ENCODE results near the gene BTN1A1.
A peak's percentile ranks its signal among the peaks of the same experiment; 100 is the strongest.
"Not testable (repeated sequence)": the region's sequence is repeated elsewhere in the genome, so short reads cannot be mapped to it uniquely, and the experiment has no call there.

BTN1A1 gene

DNA sequence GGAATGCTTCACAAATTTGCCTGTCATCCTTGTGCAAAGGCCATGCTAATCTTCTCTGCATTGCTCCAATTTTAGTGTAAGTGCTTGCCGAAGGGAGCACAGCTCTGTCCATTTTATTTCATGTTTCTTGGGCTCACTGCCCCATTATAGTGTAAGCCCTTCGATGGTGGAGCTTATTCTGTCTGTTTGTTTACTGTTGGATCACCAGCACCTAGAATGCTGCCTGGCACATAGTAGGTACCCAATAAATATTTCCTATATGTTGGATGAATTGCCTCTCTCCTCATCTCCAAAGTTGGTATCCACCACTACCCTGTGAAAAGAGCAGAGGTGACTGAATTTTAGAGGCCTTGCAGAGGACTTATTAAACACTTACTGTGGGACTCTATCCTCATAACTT, 19.3 kb downstream of the BTN1A1 start:
- DNase-seq = no peak

DNA sequence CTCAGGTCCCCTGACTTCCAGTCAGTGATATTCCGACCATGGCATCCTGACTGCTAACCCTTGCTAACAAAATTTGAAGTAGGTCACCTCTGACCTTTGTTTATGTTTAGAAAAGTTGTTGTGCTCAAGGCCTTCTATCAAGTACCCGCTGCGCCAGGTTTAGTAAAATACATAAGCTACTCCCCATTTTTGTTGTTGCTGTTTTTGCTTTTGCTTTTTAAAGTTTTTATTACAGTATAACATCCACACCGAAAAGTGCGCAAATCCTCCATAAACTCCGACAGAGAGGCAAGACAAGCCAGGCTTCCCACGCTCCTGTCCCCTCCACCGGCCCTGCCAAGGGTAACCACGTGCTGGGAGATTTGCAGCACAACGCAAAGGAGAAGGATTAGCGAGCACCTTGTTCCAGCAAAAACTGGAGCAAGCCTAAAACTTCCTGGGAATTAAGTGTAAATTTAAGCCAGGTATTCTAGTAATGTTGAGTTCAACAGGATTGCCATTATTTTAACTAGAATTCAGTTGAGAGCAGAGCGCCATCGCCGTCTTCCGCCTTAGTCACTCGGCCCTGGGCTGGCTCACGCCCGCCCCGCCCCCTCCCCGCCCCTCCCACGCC, 20.2 kb downstream of the BTN1A1 start:
- DNase-seq = peak; percentile 71

DNA sequence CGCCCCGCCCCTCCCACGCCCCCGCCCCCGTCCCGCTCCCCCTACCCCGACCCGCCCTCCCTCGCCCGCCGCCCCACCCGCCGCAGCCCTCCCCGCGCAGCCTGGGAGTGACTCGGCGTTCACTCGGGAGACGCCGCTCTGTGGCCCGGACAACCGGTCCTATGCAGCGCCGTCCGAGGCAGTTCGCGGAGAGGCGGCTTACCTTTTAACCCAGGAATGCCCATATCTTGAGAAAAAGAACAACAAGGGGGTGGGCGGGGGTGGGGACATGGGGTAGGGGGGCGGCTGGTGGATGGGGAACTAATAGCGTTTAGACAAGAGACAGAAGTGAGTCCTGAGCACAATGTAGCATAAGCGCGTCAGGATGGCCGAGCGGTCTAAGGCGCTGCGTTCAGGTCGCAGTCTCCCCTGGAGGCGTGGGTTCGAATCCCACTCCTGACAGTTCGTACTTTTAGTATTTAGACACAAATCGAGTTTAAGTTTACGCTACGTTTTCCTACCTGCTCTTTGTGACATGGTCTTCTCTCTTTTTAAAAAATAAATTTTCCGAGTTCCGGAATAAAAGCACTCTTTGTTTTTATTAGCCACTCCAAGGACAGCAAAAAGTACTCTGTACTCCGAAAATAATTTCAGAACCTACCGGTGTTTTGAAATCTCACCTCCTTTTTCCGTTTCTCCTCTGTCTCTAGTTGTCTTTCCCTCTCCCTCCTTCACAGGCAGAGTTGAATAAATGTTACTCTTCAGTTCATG, 20.9 kb downstream of the BTN1A1 start:
- peak; percentile 82 for DNase-seq

DNA sequence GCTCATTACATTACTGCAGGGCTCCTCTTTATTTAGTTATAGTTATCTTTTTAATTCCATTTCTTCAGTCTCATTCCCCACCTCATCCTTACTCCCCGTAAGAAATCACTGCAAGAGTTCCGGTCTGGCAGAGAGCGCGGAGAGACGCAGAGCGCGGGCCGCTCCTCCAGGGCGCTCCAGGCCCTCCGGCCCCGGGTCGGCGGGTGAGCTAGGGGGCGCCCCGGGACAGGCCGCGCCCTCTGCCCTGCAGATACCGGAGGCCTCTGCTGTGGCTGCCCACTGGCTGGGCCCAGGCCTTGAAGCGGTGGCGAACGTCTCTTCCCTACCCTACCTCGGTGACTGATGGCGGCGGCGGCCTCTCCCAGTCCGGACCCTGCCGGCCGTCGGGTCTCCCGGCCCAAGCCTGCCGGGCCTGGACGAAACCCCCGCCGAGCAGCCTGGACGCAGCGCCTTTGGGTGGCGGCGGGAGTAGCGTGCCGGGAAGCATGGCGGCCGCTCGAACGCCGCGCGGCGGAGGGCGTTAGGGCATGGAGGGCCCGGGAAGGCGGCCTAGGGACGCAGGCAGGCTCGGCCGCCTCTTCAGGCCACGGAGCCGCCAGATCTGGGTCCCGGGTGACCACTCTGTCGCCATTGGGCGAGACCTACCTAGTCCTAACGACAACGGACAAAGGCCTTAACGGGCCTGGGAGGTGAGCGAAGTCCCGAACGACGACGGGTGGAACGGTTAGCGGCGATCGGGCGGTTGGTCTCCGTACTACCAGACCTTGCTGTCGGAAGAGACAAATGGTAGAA, 21.7 kb downstream of the BTN1A1 start:
- DNase-seq = peak; percentile 82

DNA sequence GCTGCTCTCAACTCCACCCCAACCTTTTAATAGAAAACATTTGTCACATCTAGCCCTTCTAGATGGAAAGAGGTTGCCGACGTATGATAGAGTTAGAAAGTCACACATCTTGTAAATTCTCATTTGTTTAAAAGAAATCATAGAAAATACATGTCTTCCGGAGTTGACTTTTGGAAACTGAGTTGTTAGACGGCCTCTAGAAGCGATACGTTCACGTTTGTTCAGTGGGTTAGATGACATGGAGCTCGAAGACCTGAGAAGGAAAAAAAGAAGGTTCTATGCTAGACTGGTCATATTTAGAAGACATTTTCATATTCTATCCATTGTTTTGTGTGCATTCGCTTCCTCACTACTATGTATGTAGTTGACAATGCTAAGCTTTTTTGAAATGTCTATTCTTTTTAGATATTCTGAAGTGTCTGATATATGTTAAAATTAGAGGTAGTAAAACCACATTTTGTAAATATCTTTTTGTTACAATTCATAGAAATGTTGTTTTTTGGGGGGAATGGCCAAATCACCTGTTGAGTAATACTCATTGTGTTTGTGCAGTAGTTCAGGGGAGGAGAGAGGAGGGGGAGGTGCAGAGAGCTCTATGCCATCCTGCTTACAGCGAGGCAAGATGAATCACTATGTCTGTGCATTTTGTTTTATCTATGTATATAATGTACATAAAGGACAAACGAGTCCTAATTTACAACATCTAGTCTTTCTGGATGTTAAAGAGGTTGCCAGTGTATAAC, 22.6 kb downstream of the BTN1A1 start:
- peak; percentile 54 for DNase-seq

DNA sequence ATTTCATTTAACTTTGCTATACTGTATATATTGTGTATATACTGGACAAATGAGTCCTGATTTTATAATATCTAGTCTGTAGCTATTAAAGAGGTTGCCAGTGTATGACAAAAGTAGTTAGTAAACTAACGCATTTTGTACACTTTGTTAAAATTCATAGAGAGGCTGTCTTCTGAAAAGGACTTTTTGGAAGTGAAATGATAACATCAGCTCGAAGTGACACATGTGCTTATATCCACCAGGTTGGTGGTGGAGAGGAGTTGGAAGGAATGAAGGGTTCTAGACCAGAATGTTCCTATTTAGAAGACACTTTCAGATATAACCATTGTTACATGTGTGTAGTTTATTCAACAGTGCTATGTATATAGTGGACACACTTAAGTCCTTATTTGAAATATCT, 24.2 kb downstream of the BTN1A1 start:
- not testable (repeated sequence) for DNase-seq

DNA sequence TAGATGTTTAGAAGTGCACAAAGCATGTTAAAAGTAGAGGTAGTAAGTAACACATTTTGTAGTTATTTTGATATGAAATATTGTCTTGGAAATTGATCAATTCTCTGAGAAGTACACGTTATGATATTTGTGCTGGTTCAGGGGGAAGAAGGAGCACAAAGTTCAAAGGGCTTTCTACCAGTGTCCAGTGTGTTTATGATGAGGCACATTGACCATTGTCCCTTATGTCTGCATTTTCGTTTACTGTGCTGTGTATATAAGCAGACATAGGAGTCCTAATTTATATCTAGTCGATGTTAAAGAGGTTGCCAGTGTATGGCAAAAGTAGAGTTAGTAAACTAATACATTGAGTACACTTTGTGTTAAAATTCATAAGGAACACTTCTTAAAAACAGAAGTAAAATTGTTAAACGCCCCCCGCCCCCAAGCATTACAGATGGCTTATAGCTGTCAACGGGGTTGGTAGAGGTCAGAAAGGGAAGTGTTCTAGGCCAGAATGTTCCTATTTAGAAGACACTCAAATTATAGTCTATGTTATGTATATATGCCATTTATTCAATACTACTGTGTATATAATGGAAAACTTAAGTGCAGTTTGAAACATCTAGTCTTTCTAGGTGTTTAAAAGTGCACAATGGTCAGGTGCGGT, 24.7 kb downstream of the BTN1A1 start:
- no peak for DNase-seq

DNA sequence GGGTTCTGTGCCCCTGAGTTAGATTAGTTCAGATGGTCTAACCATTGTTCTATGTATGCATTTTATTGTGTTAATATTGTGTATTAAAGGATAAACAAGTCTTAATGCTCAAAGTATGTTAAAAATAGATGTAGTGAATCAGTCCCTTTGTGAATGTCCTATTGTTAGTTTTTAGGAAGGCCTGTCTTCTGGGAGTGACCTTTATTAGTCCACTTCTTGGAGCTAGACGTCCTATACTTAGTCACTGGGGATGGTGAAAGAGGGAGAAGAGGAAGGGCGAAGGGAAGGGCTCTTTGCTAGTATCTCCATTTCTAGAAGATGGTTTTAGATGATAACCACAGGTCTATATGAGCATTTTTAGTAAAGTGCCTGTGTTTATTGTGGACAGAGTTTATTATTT, 25.7 kb downstream of the BTN1A1 start:
- no peak for DNase-seq

DNA sequence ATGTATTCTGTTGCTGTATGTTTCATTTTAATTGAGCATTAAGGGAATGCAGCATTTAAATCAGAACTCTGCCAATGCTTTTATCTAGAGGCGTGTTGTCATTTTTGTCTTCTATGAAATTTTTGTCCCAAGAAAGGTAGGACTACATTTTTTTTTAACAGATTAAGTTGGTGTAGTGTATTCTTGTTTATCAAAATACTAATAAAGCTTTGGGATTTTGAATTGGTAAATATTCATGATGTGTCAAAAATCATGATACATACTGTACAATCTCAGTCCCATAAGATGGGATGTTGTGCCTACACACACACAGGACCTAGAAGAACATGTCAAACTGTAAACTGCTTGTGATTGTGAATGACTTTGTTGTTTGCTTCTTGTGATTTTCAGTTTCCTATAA, 26.8 kb downstream of the BTN1A1 start:
- no peak for DNase-seq

DNA sequence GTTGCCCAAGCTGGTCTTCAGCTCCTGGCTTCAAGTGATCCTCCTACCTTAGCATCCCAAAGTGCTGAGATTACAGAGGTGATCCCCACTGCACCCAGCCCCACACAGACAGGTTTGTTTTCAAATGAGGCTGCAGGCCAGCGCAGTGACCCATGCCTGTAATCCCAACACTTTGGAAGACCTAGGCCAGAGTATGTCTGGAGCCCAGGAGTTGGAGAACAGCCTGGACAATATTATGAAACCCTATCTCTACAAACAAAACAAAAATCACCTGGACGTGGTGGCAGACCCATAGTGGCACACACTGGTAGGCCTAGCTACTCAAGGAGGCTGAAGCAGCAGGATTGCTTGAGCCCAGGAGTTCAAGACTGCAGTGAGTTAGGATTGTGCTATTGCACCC, 30.1 kb downstream of the BTN1A1 start:
- no peak for DNase-seq

DNA sequence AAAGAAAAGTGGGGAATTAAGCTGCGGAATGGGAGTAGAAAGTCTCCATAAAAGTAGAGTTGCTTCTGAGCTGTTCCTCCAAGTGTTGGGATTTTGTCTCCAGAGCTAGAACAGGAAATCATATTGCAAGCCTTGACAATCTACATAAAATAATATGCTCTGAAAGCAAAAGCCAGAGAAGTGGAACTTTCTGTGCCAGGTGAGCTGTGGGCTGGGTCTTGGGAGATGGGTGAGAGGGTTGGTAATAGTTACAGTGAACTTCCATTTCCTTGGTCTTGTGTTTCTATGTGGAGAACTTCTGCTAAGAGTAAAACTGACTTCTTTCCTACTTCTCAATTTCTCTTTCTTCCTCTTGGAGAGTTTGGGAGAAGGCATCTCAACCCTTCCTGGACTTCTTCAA, 31.8 kb downstream of the BTN1A1 start:
- no peak for DNase-seq

DNA sequence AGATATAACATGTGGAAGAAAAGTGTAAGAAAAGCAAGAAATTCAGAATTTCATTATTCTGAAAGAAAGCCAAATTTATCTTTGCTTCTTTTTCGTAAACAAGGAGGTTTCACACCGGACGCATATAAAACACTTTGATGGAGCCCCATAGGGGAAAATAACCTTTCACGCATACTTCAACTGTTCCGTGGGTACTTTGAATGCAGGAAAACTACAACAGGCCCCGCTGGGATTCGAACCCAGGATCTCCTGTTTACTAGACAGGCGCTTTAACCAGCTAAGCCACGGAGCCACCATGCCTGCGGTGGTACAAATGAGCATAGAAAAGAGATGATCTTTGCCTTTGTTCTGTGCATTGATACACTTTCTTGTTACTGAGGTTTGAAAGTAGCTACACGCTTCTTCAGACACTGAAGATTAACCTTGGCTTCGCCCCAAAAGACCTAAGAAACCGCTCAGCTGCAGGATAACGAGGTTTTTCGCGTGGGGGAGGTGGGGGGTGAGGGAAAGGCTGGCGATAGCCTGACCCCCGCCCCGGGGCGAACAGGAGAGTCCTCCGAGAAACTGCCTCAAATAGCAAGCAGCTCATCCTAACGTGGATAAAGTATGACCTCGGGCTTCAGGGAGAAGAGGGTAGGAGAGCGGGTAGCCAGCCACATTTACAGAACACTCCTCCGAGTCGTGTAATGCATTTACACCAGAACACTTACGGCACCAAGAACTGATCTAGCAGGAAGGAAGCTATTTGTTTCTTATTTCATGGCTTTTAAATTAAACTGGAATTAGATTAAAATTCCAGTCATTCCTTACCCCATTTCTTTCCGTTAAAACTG, 32.8 kb downstream of the BTN1A1 start:
- DNase-seq = peak; percentile 93

DNA sequence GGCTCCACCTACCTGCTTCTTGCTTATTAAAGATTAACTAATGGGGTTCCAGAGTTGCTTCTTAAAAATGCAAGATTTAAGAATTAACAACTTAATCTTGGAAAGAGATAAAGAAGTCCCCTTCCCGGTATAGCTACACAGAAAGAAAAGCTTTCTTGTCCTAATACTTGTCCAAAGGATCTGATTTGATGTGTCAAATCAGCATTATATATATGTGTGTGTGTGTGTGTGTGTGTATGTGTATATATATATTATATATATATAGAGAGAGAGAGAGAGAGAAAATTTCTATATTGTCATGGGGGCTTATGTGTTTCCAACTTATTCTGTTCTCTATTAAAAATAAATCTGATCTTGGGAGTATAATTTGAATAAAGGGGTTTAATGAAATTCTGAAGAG, 33.4 kb downstream of the BTN1A1 start:
- DNase-seq = no peak

DNA sequence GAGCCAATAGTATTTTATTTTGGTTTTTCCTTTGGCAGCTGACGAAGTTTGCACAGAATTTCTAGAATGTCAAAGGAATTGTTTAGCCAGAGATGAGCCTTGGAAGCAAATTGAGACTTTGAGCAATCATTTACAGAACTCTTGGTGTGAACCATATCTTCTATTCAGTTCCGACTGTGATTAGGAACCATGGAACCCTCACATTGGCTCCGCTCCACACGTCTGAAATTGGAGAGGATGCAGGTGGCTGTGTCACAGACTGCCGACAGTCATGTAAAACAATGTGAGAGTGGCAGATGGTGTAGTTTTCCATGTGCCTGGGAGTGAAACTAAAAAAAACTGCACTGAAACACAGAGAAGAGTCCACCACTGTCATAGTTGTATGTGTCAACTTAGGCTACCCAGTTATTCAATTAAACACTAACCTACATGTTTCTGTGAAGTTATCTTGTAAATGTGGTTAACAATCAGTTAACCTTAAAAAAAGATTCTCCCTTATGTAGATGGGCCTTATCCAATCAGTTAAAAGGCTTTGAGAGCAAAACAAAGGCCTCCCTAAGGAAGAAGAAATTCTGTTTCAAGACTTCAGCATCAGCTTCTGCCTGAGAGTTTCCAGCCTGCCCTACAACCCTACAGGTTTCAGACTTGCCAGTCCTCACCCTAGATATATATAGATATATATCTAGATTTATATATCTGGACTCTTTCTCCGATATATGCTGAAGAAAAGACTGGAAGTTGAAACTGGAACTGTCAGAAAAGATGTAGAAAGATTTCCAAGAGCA, 34.8 kb downstream of the BTN1A1 start:
- DNase-seq = no peak

DNA sequence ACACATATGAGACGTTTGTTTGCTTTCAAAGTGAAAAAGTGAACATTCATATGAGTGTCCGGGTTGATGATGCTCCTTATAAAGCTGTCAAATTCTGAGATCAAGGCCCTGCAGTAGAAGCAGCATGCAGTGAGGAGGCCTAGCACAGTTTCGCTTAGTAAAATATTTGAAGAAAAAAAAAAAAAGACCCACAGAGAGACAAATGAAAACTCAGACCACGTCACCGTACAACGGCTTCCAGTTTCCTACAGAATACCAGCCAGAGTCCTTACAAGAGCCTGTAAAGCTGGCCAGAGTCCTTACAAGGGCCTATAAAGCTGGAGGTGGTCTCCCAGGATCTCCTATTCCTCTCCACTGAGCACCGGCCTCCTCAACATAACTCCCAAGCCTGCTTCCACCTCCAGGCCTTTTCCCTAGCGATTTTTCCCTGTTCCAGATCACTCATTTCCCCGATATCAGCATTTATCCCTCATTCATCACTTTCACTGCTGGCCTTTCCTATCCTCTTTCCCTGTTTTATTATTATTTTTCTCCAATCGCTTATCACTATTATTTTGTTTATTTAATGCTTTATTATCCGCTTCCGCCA, 36.6 kb downstream of the BTN1A1 start:
- peak; percentile 63 for DNase-seq

DNA sequence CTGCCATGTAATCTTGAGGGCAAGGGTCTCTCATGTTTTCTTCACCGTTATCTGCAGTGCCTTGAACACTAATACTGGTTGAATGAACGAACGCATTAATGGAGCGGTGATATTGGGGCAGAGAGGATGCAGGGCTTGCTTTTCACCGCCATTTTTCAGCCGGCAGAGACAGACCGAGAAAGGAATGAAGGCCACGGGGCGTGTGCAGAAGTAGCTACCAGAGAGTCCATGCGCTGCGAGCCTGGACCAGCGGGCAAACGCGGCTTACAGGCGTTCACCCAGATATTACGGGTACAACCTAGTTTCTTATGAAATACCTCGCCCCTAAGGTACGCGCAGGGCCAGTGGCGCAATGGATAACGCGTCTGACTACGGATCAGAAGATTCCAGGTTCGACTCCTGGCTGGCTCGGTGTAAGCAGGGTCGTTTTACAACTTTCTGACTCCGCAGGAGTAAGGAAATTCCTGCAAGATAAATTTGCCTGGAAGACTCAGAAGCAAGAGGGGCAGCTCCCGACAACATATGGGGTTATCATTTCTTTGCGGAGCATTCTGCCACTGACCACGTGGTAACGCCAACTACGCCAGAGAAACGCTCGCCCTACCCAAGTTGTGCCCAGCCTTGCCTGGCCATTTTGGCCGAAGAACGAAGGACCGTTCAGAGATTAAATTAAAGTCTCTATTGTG, 37.2 kb downstream of the BTN1A1 start:
- peak; percentile 95 for DNase-seq

DNA sequence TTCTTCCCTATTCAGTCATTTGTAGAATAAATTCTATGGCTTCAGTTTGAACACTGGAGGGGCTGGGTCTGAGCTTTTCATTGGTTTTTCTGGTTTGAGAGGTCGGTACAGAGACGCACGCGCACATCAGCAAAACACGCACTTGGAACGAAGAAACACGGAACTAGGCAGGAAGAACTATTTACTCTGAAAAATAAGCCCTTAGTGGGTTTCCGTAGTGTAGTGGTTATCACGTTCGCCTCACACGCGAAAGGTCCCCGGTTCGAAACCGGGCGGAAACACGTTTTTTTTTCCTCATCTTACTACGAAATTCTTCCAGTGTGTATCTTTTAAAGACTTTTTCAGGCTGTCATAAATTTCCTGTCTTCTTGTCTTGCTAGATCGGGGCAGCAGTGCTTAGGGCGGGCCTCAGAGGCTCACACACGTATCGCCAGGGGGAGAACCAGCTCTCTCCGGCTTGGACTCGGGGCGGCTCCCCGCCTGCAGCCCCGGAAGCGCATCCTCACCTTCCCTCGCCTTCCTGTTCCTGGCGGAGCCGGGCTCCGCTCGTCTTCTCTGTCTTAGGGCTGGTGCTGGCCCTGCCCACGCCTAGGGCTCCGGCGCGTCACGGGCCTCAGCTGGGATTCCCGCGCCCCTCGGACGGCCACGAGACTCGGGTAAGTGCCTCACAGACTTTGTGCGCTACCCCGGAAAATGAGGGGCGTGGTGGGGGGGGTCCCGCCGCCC, 37.9 kb downstream of the BTN1A1 start, which contains the start of gene HMGN4:
TSS of gene HMGN4 (plus strand) at position 521 of the 726 bp plus-strand sequence. CDS start 6,841 bp downstream, outside the sequence.
- DNase-seq = peak; percentile 95

DNA sequence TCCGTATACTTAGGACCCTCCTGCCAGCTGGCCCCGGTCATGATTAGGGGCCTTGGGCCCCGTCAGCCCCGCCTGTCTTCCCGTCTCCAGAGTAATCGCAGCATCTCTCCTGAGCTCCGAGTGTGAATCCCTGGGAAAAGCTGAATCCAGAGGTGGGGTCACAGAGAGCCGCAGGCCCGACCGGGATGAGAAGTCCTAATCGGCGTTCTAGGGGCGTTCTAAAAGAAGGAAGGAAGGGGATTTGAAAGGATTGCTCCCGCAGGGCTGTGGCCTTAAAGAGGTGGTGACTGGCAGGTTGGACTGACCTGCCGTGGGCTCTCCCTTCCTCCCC, 38.4 kb downstream of the BTN1A1 start:
- peak; percentile 35 for DNase-seq

DNA sequence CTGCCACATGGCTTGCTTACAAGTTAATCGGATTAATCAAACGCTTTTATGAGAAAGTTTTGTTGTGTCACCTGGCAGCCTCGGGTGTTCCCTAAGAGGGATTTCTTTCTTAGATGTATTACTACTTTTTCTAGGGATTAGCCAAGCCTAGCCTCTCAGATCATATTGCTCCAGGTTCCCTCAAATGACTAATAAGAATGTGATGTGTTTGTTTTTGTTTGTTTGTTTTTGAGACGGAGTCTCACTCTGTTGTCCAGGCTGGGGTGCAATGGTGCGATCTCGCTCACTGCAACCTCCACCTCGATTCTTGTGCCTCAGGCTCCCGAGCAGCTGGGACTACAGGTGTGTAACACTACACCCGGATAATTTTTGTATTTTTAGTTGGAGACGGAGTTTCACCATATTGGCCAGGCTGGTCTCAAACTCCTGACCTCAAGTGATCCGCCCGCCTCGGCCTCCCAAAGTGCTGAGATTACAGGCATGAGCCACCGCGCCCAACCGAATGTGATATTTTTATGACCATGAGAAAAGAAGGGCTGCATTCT, 39.0 kb downstream of the BTN1A1 start:
- no peak for DNase-seq
